A673 (cell line): ENCODE measurements around the gene UGP2. TPM values are rescaled to one million over a fixed set of nuclear protein-coding genes. Genes with fewer than 3 reads are reported as not detected.

ENCODE experiments used
- BruUV-seq: library from RNA; stranded (reverse); fragments of 400-500 nt; replicated peaks from 2 replicates; lab custom pipeline; 2021; lab: Mats Ljungman, UMichigan
- CTCF ChIA-PET: fragments of 300-600 bp; sonication (Branson Sonifier 250); formaldehyde crosslinking; loops from one replicate; lab custom pipeline; 2022; ENCODE audit warnings: antibody characterized with exemption; lab: Charles Lee
- POLR2A ChIA-PET: fragments of 300-600 bp; sonication (Branson Sonifier 250); formaldehyde crosslinking; loops from one replicate; lab custom pipeline; 2022; ENCODE audit warnings: antibody characterized with exemption; ENCODE audit not compliant: low non-redundant PET; lab: Charles Lee
- DNase-seq: peaks from one replicate; pipeline ENCODE4 v3.0.0-alpha.2; 2015; ENCODE audit warnings: low spot score
- H3K27ac ChIP-seq: fragments of 200-600 bp; sonication (generic); 2 replicates; pipeline ENCODE4 v1.5.1; 2016; ENCODE audit warnings: mixed run types, low read depth, mild to moderate bottlenecking, mixed read lengths, antibody characterized with exemption, low read length; ENCODE audit not compliant: poor library complexity, severe bottlenecking
- H3K27me3 ChIP-seq: fragments of 200-600 bp; sonication (generic); replicated peaks from 2 replicates; pipeline ENCODE4 v1.6.1; 2017; ENCODE audit warnings: mixed run types, low read depth, mild to moderate bottlenecking, mixed read lengths, antibody characterized with exemption, low read length; ENCODE audit not compliant: insufficient read depth, poor library complexity
- H3K36me3 ChIP-seq: fragments of 200-600 bp; sonication (generic); 2 replicates; pipeline ENCODE4 v1.6.1; 2016; ENCODE audit warnings: mixed run types, mild to moderate bottlenecking, mixed read lengths, antibody characterized with exemption, low read length; ENCODE audit not compliant: insufficient read depth, poor library complexity, severe bottlenecking
- H3K4me1 ChIP-seq: fragments of 200-600 bp; sonication (generic); 2 replicates; pipeline ENCODE4 v1.6.1; 2017; ENCODE audit warnings: mixed run types, mild to moderate bottlenecking, mixed read lengths, antibody characterized with exemption, low read length; ENCODE audit not compliant: insufficient read depth, poor library complexity, severe bottlenecking
- H3K4me3 ChIP-seq: fragments of 200-600 bp; sonication (generic); 2 replicates; pipeline ENCODE4 v1.5.1; 2016; ENCODE audit warnings: low read depth, mixed run types, mild to moderate bottlenecking, mixed read lengths, low read length; ENCODE audit not compliant: poor library complexity, severe bottlenecking
- H3K9me3 ChIP-seq: fragments of 200-600 bp; sonication (generic); 2 replicates; pipeline ENCODE4 v1.6.1; 2016; ENCODE audit warnings: mixed run types, low read depth, mild to moderate bottlenecking, mixed read lengths, antibody characterized with exemption, low read length; ENCODE audit not compliant: poor library complexity, severe bottlenecking
- EZH2 ChIP-seq: fragments of 200-600 bp; sonication (generic); IDR thresholded peaks from 2 replicates; pipeline ENCODE4 v1.6.1; 2017; ENCODE audit warnings: borderline replicate concordance, low read depth, mild to moderate bottlenecking, mixed read lengths, antibody characterized with exemption, low read length; ENCODE audit not compliant: poor library complexity, severe bottlenecking
- intact Hi-C: fragments of 100-400 bp; cut with micrococcal nuclease; formaldehyde crosslinking; loops from one replicate; pipeline ENCODE4 v1.10.0; 2022; ENCODE audit not compliant: unreplicated experiment
- total RNA-seq: library from RNA; stranded (reverse); gene quantifications from 2 replicates; pipeline ENCODE4 v1.2.3, GENCODE V29; 2021
- TF ChIP-seq, protein P1 (sequence below): fragments of 300-800, 200-600 bp; sonication (generic); conservative IDR thresholded peaks from 2 replicates; pipeline ENCODE4 v1.5.1; 2017; ENCODE audit warnings: low read depth, mild to moderate bottlenecking, antibody characterized with exemption, low read length, moderate library complexity, mixed read lengths

The UGP2 gene
- total RNA-seq, 1 experiment from 2014 or later = 60.3 TPM

DNA sequence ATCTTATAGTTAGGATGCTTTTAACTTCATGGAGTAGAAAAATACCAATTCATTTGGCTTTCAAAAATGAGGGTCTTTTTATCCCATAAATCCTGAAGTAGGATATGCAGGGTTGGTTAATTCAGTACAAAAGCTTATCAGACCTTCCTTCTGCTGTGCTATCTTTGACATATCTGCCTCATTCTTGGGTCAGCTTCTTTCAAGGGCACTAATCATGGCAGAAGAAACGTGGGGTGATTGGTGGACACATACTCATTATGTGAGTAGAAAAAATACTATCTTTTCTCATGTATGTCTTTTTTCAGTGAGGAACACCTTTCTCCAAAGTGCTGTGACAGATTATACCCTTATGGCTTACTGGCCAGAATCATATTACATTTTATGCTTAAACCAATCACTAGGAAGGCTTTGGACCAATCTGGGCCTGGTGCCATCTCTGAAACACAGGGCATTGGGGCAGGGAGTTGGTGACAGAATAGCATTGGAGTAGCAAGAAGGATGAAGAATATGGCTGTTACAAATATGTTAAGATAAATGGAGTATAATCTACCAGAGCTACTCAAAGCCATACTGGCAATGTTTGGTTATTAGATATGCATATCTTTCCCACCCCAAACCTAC is 10.1 kb downstream of the UGP2 start:
- H3K4me1 ChIP-seq = peaks cover 19% of the 10 kb centered on the region
- H3K9me3 ChIP-seq = no peaks in the 10 kb centered on the region
- CTCF ChIA-PET = no interaction called here
- TF ChIP-seq, protein P1, sequence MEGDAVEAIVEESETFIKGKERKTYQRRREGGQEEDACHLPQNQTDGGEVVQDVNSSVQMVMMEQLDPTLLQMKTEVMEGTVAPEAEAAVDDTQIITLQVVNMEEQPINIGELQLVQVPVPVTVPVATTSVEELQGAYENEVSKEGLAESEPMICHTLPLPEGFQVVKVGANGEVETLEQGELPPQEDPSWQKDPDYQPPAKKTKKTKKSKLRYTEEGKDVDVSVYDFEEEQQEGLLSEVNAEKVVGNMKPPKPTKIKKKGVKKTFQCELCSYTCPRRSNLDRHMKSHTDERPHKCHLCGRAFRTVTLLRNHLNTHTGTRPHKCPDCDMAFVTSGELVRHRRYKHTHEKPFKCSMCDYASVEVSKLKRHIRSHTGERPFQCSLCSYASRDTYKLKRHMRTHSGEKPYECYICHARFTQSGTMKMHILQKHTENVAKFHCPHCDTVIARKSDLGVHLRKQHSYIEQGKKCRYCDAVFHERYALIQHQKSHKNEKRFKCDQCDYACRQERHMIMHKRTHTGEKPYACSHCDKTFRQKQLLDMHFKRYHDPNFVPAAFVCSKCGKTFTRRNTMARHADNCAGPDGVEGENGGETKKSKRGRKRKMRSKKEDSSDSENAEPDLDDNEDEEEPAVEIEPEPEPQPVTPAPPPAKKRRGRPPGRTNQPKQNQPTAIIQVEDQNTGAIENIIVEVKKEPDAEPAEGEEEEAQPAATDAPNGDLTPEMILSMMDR = no peak
- no peak for TF ChIP-seq EZH2
- H3K36me3 ChIP-seq = no peaks in the 10 kb centered on the region
- no peak overlapping the region for H3K27ac ChIP-seq
- POLR2A ChIA-PET = no interaction called here
- intact Hi-C loops = no loop called here
- peak; percentile 28 for DNase-seq
- BruUV-seq = no TSS peak
- H3K4me3 ChIP-seq = no peak overlapping the region
- no peaks in the 10 kb centered on the region for H3K27me3 ChIP-seq

DNA sequence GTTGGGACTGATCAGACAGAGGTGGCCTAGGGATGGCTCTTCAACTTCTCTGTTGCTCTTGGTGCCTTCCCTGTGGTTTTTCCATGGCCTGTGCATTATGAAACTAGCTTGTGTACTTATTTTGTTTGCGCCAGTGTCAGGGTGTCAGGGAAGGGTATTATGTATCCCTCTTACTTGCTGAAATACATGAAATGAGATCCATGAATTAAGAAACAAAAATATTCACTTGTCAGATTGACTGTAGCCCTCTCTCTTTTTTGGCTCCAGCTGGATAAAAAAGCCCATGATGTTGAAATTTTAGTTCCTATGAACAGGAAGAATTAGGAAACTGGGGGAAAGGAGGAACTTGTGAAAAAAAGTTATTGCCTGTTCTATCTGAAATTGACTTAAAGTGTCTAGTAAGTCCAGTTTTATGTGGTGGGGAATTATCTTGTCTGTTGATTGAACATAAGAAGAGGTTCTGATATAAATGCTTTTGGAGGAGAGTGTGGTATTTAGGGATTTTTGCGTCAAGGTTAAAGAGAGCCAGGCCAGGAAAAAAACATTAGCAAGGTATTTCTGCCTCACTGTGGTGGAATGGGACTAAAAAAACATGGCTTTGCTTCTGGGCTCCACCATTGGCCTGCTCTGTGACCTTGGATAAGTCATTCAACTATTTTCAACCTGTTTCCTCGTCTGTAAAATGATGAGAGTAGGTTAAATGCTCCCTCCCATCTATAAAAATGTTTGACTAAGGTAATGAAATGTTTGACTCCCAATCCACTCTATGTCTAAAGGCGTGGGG is 12.0 kb downstream of the UGP2 start:
- no peaks in the 10 kb centered on the region for H3K36me3 ChIP-seq
- H3K27me3 ChIP-seq = no peaks in the 10 kb centered on the region
- TF ChIP-seq, protein P1 = no peak
- no peak for TF ChIP-seq EZH2
- DNase-seq = no peak
- H3K9me3 ChIP-seq = no peaks in the 10 kb centered on the region
- BruUV-seq = no TSS peak
- ChIA-PET POLR2A (no interaction called here), CTCF (no interaction called here)
- H3K27ac ChIP-seq = no peak overlapping the region
- no peak overlapping the region for H3K4me3 ChIP-seq
- intact Hi-C loops = no loop called here
- peaks cover 13% of the 10 kb centered on the region for H3K4me1 ChIP-seq

DNA sequence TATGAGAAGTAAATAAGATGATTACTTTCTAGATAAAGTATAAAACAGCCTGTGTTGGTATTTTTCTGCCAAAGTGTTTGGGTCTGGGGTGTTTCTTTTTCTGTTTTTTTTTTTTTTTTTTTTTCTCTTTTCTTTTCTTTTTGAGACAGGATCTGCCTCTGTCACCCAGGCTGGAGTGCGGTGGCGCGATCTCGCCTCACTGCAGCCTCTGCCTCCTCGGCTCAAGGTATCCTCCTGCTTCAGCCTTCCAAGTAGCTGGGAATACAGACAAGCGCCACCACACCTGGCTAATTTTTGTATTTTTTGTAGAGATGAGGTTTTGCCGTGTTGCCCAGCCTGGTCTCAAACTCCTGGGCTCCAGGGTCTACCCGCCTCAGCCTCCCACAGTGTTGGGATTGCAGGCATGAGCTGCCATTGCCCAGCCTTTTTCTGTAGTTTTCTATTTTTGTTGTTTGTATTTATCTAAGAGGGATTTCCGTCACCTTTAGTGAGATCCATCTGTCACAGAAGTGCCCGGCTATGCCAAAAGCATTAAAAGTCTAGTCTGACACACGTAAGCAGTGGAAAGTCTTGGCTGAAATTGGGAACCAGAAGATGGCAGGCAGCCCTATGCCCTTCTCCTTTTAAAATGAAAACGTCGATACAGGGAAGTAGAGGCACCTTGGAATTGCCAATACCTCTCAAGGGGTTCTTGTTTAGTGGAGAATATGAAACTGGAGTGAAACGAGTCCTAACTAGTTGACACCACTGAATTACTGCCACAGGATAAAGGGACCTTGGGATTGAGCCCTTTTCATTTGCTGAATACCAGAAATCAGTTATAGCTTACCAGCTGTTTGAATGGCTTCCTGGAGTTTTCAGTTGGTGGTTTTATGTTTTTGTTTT is 14.0 kb downstream of the UGP2 start:
- no peak overlapping the region for H3K27ac ChIP-seq
- no TSS peak for BruUV-seq
- H3K36me3 ChIP-seq = no peaks in the 10 kb centered on the region
- ChIA-PET POLR2A (no interaction called here), CTCF (no interaction called here)
- DNase-seq = no peak
- H3K4me3 ChIP-seq = no peak overlapping the region
- H3K27me3 ChIP-seq = no peaks in the 10 kb centered on the region
- intact Hi-C loops = no loop called here
- H3K9me3 ChIP-seq = no peaks in the 10 kb centered on the region
- TF ChIP-seq, protein P1 = no peak
- TF ChIP-seq EZH2 = no peak
- H3K4me1 ChIP-seq = no peaks in the 10 kb centered on the region
